KMS-11 (cell line): Measurements from ENCODE around the gene CITED2.

ENCODE experiments used
- H2AFZ ChIP-seq: fragments of 200-600 bp; sonication (generic); 2 replicates; pipeline ENCODE4 v1.6.1; 2016; ENCODE audit warnings: antibody characterized with exemption, mixed run types, low read depth
- H3K27ac ChIP-seq: fragments of 200-600 bp; sonication (generic); 2 replicates; pipeline ENCODE4 v1.6.1; 2016; ENCODE audit warnings: mild to moderate bottlenecking, mixed run types
- H3K27me3 ChIP-seq: fragments of 200-600 bp; sonication (generic); 2 replicates; pipeline ENCODE4 v1.6.1; 2017; ENCODE audit warnings: mild to moderate bottlenecking, low read depth, mixed run types, moderate library complexity; ENCODE audit not compliant: insufficient read depth
- H3K36me3 ChIP-seq: fragments of 200-600 bp; sonication (generic); 2 replicates; pipeline ENCODE4 v1.6.1; 2017; ENCODE audit warnings: mild to moderate bottlenecking, mixed run types; ENCODE audit not compliant: insufficient read depth
- H3K4me1 ChIP-seq: fragments of 200-600 bp; sonication (generic); 2 replicates; pipeline ENCODE4 v1.6.1; 2016; ENCODE audit warnings: mild to moderate bottlenecking, low read depth, mixed run types; ENCODE audit not compliant: poor library complexity, severe bottlenecking
- H3K4me2 ChIP-seq: fragments of 200-600 bp; sonication (generic); 2 replicates; pipeline ENCODE4 v1.7.0; 2016; ENCODE audit warnings: mild to moderate bottlenecking, mixed run types
- H3K4me3 ChIP-seq: fragments of 200-600 bp; sonication (generic); IDR thresholded peaks from 2 replicates; pipeline ENCODE4 v1.6.1; 2017; ENCODE audit warnings: low read depth, low read length, mixed read lengths; ENCODE audit not compliant: insufficient read depth
- H3K79me2 ChIP-seq: fragments of 200-600 bp; sonication (generic); 2 replicates; pipeline ENCODE4 v1.6.1; 2016; ENCODE audit warnings: low read depth, mixed run types; ENCODE audit not compliant: insufficient read depth
- H3K9ac ChIP-seq: fragments of 200-600 bp; sonication (generic); 2 replicates; pipeline ENCODE4 v1.6.1; 2016; ENCODE audit warnings: mild to moderate bottlenecking, mixed run types
- H4K20me1 ChIP-seq: fragments of 200-600 bp; sonication (generic); 2 replicates; pipeline ENCODE4 v1.6.1; 2016; ENCODE audit warnings: mild to moderate bottlenecking, mixed run types; ENCODE audit not compliant: insufficient read depth
- TF ChIP-seq, protein P1 (sequence below): fragments of 200-600 bp; sonication (generic); conservative IDR thresholded peaks from 2 replicates; pipeline ENCODE4 v1.6.1; 2017; ENCODE audit warnings: low read depth, mild to moderate bottlenecking, antibody characterized with exemption, low read length, moderate library complexity, mixed read lengths

The CITED2 gene

DNA sequence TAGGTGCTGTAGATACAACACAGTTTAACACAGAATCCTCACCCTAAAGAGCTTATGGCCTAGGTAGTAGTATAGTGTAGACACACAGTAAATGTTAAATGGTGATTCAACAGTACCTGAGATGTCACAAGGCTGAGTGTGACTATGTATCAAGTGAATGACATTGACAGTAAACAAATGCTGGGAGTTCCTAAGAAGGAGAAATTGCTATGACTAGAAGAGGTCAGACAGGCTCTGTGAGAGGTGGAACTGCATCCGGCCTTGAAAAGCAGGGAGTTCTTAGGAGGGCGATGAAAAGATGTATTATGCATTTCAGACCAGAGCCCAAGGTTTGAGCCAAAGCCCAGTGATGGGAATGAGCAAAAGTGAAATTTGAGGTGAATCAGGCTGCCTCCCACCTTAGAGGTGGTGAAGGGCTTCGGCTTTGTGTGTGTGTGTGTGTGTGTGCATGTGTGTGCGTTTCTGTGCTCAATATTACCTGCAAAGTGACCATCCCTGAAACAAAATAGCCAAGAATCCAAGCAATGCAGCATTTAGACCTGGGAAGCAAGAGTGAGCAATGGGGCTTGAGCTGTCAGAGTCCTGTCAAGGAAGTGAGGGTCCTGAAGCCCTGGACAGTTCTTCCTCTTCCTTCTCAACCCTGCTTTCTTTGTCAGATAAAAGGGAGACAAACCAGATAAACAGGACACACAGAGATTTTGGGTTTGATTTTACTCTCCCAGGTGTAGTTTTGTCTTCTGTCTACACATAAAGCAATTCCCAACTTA, 32.3 kb upstream of the CITED2 start:
- no peak overlapping the region for H3K9ac ChIP-seq
- TF ChIP-seq, protein P1, sequence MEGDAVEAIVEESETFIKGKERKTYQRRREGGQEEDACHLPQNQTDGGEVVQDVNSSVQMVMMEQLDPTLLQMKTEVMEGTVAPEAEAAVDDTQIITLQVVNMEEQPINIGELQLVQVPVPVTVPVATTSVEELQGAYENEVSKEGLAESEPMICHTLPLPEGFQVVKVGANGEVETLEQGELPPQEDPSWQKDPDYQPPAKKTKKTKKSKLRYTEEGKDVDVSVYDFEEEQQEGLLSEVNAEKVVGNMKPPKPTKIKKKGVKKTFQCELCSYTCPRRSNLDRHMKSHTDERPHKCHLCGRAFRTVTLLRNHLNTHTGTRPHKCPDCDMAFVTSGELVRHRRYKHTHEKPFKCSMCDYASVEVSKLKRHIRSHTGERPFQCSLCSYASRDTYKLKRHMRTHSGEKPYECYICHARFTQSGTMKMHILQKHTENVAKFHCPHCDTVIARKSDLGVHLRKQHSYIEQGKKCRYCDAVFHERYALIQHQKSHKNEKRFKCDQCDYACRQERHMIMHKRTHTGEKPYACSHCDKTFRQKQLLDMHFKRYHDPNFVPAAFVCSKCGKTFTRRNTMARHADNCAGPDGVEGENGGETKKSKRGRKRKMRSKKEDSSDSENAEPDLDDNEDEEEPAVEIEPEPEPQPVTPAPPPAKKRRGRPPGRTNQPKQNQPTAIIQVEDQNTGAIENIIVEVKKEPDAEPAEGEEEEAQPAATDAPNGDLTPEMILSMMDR: no peak

DNA sequence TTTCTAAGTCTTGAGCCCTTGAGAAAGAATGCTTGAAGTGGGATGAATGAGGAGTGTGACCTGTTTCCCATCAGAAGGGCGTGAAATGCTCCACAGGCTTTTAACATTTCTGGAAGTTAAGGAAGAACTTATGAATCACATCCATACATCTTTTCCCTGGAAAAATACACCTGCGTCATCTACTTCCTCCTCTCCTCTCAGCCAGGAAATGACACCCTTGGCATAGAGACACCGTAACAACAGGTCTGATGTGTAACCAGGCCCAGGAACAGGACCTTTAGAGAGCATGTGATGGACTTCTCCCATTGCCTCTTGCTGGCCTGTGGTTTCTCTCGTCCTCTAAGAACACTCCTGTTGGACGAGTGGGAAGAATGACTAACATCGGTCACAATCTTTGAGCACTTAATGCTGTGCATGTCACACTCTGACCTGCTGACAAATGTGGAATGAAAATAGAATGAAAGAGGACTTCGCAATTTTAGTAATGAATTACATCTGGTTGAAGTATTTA, 28.5 kb upstream of the CITED2 start:
- Histone ChIP-seq H3K36me3 (no peaks in the 10 kb centered on the region), H3K4me2 (no peak overlapping the region), H4K20me1 (no peaks in the 10 kb centered on the region), H3K4me1 (no peaks in the 10 kb centered on the region), H2AFZ (no peak overlapping the region), H3K4me3 (no peak overlapping the region), H3K9ac (no peak overlapping the region), H3K27me3 (no peaks in the 10 kb centered on the region), H3K27ac (no peak overlapping the region), H3K79me2 (no peaks in the 10 kb centered on the region)
- TF ChIP-seq, protein P1: no peak

More for the DNA sequence above, 32.3 kb upstream of the CITED2 start:
- Histone ChIP-seq H3K36me3 (no peaks in the 10 kb centered on the region), H3K4me1 (no peaks in the 10 kb centered on the region), H3K27me3 (no peaks in the 10 kb centered on the region), H3K27ac (no peak overlapping the region), H4K20me1 (no peaks in the 10 kb centered on the region), H3K4me2 (no peak overlapping the region), H3K79me2 (no peaks in the 10 kb centered on the region), H3K4me3 (no peak overlapping the region), H2AFZ (no peak overlapping the region)

DNA sequence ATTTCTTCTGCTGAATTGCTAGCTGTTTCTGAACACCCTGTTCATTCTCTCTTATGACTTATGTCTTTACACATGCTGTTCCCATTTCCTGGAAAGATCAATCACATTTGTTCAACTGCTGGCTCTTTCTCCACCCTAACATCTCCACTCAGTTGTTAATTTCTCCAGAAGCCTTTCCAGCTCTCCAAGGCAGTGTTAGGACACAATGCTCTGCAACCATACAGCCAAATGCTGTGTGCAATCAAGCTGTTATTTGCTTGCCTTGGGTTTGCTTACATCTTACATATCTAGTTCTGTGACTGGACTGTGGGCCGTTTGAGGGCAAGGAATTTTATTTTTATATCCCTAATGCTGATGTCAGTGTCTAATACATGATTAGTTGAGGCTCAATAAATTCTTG, 24.2 kb upstream of the CITED2 start:
- Histone ChIP-seq H3K27me3 (no peaks in the 10 kb centered on the region), H3K4me2 (no peak overlapping the region), H3K4me1 (no peaks in the 10 kb centered on the region), H4K20me1 (no peaks in the 10 kb centered on the region), H3K9ac (no peak overlapping the region), H3K79me2 (no peaks in the 10 kb centered on the region), H3K4me3 (no peak overlapping the region), H3K36me3 (no peaks in the 10 kb centered on the region), H3K27ac (no peak overlapping the region), H2AFZ (no peak overlapping the region)
- TF ChIP-seq, protein P1: no peak

DNA sequence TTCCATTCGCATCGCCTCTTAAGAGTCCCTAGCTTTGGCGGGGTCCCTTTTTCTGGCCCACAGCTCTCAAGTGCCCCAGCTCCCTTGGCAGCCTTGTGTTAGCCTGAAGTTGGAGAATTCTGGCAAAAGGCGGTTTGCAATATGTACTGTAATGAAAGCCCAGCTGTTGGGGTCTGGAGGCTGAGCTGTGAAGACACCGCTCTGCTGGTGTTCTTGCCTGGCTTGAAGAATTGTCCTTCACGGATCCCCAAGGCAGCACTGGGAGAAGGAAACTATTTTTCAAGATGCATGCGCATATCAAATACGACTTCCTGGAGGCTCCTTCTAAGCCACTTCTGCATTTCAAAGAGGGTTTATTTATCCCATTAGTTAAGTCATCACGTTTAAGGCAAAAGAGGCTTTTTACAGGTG, 21.4 kb upstream of the CITED2 start:
- Histone ChIP-seq H3K4me1 (no peaks in the 10 kb centered on the region), H2AFZ (no peak overlapping the region), H3K79me2 (no peaks in the 10 kb centered on the region), H3K27ac (no peak overlapping the region), H3K4me3 (no peak overlapping the region), H3K9ac (no peak overlapping the region), H3K4me2 (no peak overlapping the region), H3K36me3 (no peaks in the 10 kb centered on the region), H3K27me3 (no peaks in the 10 kb centered on the region), H4K20me1 (no peaks in the 10 kb centered on the region)
- TF ChIP-seq, protein P1: no peak
